GM12874 (cell line): ENCODE results near the gene MISP3.

Experiments
- CTCF ChIP-seq: IDR thresholded peaks from 2 replicates; pipeline ENCODE4 v1.5.1; 2011; ENCODE audit warnings: low read depth, mild to moderate bottlenecking, control low read depth, low read length, moderate library complexity; ENCODE audit not compliant: insufficient read depth

MISP3 gene

GRCh38 chr19:14113762-14114414, 41.3 kb downstream of the MISP3 start:
- TF ChIP-seq CTCF = peak; percentile 52

DNA sequence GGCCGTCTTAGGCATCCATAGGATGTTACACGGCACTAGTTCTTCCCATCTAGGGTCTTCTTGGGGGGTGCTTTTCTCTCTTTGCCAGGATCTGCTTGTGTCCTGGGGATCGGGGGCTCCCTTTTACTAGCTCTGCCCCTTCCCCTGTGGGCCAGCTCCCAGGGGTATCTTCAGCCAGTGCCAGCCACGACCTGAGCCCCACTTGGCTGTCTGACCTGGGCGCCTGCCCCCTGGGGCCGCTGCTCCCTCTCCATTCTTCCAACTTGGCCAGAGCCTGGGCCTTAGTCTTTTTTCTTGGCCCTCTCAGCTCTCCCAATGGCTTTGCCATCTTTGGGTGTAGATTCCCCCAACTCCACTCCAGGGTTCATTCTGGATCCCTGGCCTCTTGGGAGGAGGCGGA, 41.9 kb downstream of the MISP3 start:
- no peak for TF ChIP-seq CTCF

- TF ChIP-seq CTCF = peak; percentile 76
Measured at GRCh38 chr19:14114854-14115253, 42.3 kb downstream of the MISP3 start.

DNA sequence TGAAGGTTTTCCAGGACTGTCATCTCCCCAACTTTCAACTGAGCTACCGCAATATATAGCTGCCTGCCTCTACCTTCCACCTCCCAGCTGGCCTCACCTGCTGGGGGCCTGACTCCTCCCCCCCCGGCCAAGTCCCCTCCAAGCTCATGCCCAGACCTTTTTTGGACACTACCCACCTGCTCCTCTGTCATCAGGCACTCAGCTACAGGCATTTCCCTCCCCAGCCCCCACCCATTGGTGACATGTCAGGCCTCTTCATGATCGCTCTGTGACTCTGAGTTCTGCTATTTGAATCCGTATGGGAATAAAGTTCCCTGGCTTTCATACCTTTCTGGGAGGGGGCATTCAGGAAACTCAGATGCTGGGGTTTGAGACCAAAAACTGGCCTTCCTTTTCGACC, 43.2 kb downstream of the MISP3 start:
- TF ChIP-seq CTCF = no peak

- no peak for TF ChIP-seq CTCF
Measured at GRCh38 chr19:14116525-14116917, 43.9 kb downstream of the MISP3 start.

GRCh38 chr19:14116918-14117578, 44.5 kb downstream of the MISP3 start:
- no peak for TF ChIP-seq CTCF

GRCh38 chr19:14117668-14118164, 45.1 kb downstream of the MISP3 start, which contains the start of gene PRKACA:
PRKACA (minus strand) TSS chr19:14117762; CDS start chr19:14117547, 215 bp downstream.
- no peak for TF ChIP-seq CTCF
